ENCODE results near the gene EFNA3. TPM values are rescaled to one million over a fixed set of nuclear protein-coding genes. Genes with fewer than 3 reads are reported as not detected.

EFNA3 gene
- total and polyA plus RNA-seq, 2 experiments from 2014 or later, result 10.3 to 13.6 TPM

GRCh38 chr1:155108296-155108695 lies 29.7 kb downstream of the EFNA3 start (continued):
- TF ChIP-seq ETS1 (IDR thresholded peaks at IDR 0.05) (no peak), CTCF (conservative IDR thresholded peaks at IDR 0.05; ENCODE audit: low read depth in 2 of 2) (no peak), STAT1 (IDR thresholded peaks at IDR 0.05; ENCODE audit: unreplicated experiment) (no peak), ZNF331 (CRISPR knock-in tag; IDR thresholded peaks at IDR 0.05; ENCODE audit: low read depth) (no peak), POLR2AphosphoS5 (IDR thresholded peaks at IDR 0.05; ENCODE audit: low read depth) (no peak), CREB1 (CRISPR knock-in tag; IDR thresholded peaks at IDR 0.05; ENCODE audit: low read depth) (no peak), EZH2 (IDR thresholded peaks at IDR 0.05; ENCODE audit: low read depth, unreplicated experiment) (no peak)

- H3K9me2 ChIP-seq (ENCODE audit: insufficient read depth), result no peaks in the 10 kb centered on the region
- no peaks in the 10 kb centered on the region; the same call in 1 of the 2 replicates for H3K4me1 ChIP-seq (ENCODE audit: insufficient read depth)
- H2AFZ ChIP-seq, result no peak overlapping the region
- H3K79me2 ChIP-seq (replicated peaks; ENCODE audit: insufficient read depth), result no peaks in the 10 kb centered on the region
- no peaks in the 10 kb centered on the region for H3K27me3 ChIP-seq (ENCODE audit: insufficient read depth)
- Mint-ChIP-seq H3K36me3 (ENCODE audit: low read depth) (no peaks in the 10 kb centered on the region), H3K27me3 (ENCODE audit: insufficient read depth, low read depth, poor library complexity) (peaks cover 4% of the 10 kb centered on the region), H3K4me3 (no peak overlapping the region), H3K4me1 (0 out of 3 replicates have a peak, but pooled peaks cover 2% of the 10 kb centered on the region), H3K9me3 (no peaks in the 10 kb centered on the region), H3K27ac (no peak overlapping the region)
- no peak overlapping the region for H3K27ac ChIP-seq (ENCODE audit: low read depth)
- no peak overlapping the region for H3K4me3 ChIP-seq
- H3K4me2 ChIP-seq, result no peak overlapping the region
- H3K36me3 ChIP-seq (ENCODE audit: insufficient read depth), result no peaks in the 10 kb centered on the region
- 0 out of 2 replicates have a peak, but pooled peaks cover 3% of the 10 kb centered on the region for H3F3A ChIP-seq (replicated peaks; ENCODE audit: low read depth)
- no peaks in the 10 kb centered on the region for H4K20me1 ChIP-seq (replicated peaks; ENCODE audit: insufficient read depth)
- DNase-seq (ENCODE audit: low spot score) (no peak), ATAC-seq (no peak)
- no peak for TF ChIP-seq ETS1 (IDR thresholded peaks at IDR 0.05)
- no peak for TF ChIP-seq REST (IDR thresholded peaks at IDR 0.05; ENCODE audit: unreplicated experiment)
- TF ChIP-seq ZNF114 (CRISPR knock-in tag; IDR thresholded peaks at IDR 0.05), result no peak
- TF ChIP-seq JUNB (IDR thresholded peaks at IDR 0.05; ENCODE audit: unreplicated experiment), result no peak
- no peak for TF ChIP-seq CREB1 (CRISPR knock-in tag; IDR thresholded peaks at IDR 0.05; ENCODE audit: low read depth)
- no peak for TF ChIP-seq POLR2AphosphoS5 (IDR thresholded peaks at IDR 0.05; ENCODE audit: low read depth)
- no peak for TF ChIP-seq NANOG (IDR thresholded peaks at IDR 0.05; ENCODE audit: borderline replicate concordance)
- no peak for TF ChIP-seq ZNF462 (CRISPR knock-in tag; IDR thresholded peaks at IDR 0.05)
Measured at GRCh38 chr1:155110381-155110780, 31.7 kb downstream of the EFNA3 start.
